Right lobe of liver (tissue), 4 donors: ENCODE measurements around the gene PITPNM3.

Experiments used
- CTCF ChIP-seq, 4 donors: fragments of 200-600 bp in 3 of 4; fragments of 450-650 bp in 1 of 4; IDR thresholded peaks; one replicate each; pipeline versions ENCODE4 v1.5.1 to v1.8.0; 2016 to 2022; ENCODE audit warnings: antibody characterized with exemption in 4 of 4, mild to moderate bottlenecking in 2 of 4
- POLR2A ChIP-seq: fragments of 450-650 bp; IDR thresholded peaks from one replicate; pipeline ENCODE4 v1.6.1; 2017; ENCODE audit warnings: antibody characterized with exemption, mild to moderate bottlenecking
- donor health status: DM: no; HTN: no; CAD: no.
- donor health status: DM: no; HTN: no; CAD: no.
- donor health status: DM: no; HTN: yes; CAD: no.

GRCh38 chr17:6528557-6528956 lies 27.8 kb downstream of the PITPNM3 start:
- TF ChIP-seq CTCF (IDR thresholded peaks at IDR 0.05) (no peak), POLR2A (no peak)
